Forelimb muscle (tissue), 1 donor: Measurements from ENCODE around the gene ZNF627. TPM values are rescaled to one million over a fixed set of nuclear protein-coding genes. Genes with fewer than 3 reads are reported as not detected.
"Not testable (repeated sequence)": the region's sequence is repeated elsewhere in the genome, so short reads cannot be mapped to it uniquely, and the experiment has no call there.

ENCODE experiments used
- DNase-seq: peaks from one replicate; pipeline ENCODE4 v3.0.0-alpha.2; 2013; ENCODE audit warnings: low read depth
- polyA plus RNA-seq: library from polyadenylated mRNA; unstranded; fragments of 120-200 nt; gene quantifications from one replicate; pipeline ENCODE4 v1.2.1, GENCODE V29; 2013; ENCODE audit not compliant: insufficient read length

Gene ZNF627
- 11.7 TPM for polyA plus RNA-seq

- peak; percentile 95 for DNase-seq
These were observed at the start of gene ZNF627 for GRCh38 chr19:11597202-11598102. TSS of gene ZNF627 (plus strand) at chr19:11597483. CDS start at chr19:11597628, 145 bp downstream.

GRCh38 chr19:11547929-11548700 lies 49.2 kb upstream of the ZNF627 start:
- DNase-seq: no peak

GRCh38 chr19:11549386-11549953 lies 47.8 kb upstream of the ZNF627 start:
- no peak for DNase-seq

GRCh38 chr19:11550265-11550664 lies 47.0 kb upstream of the ZNF627 start:
- DNase-seq: no peak

- DNase-seq: no peak
These were observed 45.6 kb upstream of the ZNF627 start for GRCh38 chr19:11551603-11552235.

GRCh38 chr19:11552666-11553372 lies 44.5 kb upstream of the ZNF627 start:
- DNase-seq: no peak

- no peak for DNase-seq
These were observed 43.1 kb upstream of the ZNF627 start for GRCh38 chr19:11554160-11554559.

- DNase-seq: no peak
These were observed 42.0 kb upstream of the ZNF627 start for GRCh38 chr19:11555246-11555645.

GRCh38 chr19:11556634-11557420 lies 40.5 kb upstream of the ZNF627 start:
- no peak for DNase-seq

- peak; percentile 95 for DNase-seq
These were observed 38.1 kb upstream of the ZNF627 start, which contains the start of gene ELOF1 for GRCh38 chr19:11558881-11559828. TSS of gene ELOF1 (minus strand) at chr19:11559230. CDS start at chr19:11554347, 4,883 bp downstream.

- no peak for DNase-seq
These were observed 36.8 kb upstream of the ZNF627 start for GRCh38 chr19:11560404-11561051.

- no peak for DNase-seq
These were observed 33.8 kb upstream of the ZNF627 start for GRCh38 chr19:11563532-11563931.

- not testable (repeated sequence) for DNase-seq
These were observed 33.0 kb upstream of the ZNF627 start for GRCh38 chr19:11564082-11564807.

GRCh38 chr19:11565649-11565980 lies 31.7 kb upstream of the ZNF627 start:
- DNase-seq: not testable (repeated sequence)

- DNase-seq: no peak
These were observed 31.1 kb upstream of the ZNF627 start for GRCh38 chr19:11566164-11566563.

- no peak for DNase-seq
These were observed 27.2 kb upstream of the ZNF627 start for GRCh38 chr19:11570039-11570462.

GRCh38 chr19:11573354-11573753 lies 23.9 kb upstream of the ZNF627 start:
- DNase-seq: not testable (repeated sequence)

GRCh38 chr19:11573763-11574162 lies 23.5 kb upstream of the ZNF627 start:
- not testable (repeated sequence) for DNase-seq
